HEK293 (cell line): ENCODE data around the gene MED23.

ENCODE experiments used
- CTCF ChIA-PET: fragments of 350-600 bp; formaldehyde crosslinking; extraction: SDS; loops from one replicate; lab custom pipeline; 2021; ENCODE audit warnings: antibody characterized with exemption; lab: Yijun Ruan, JAX
- POLR2A ChIA-PET: fragments of 300-600 bp; formaldehyde crosslinking; extraction: SDS; loops from one replicate; lab custom pipeline; 2020; ENCODE audit warnings: antibody characterized with exemption, inconsistent platforms; lab: Yijun Ruan, JAX
- H3K27ac ChIP-seq: fragments of 200-500 bp; sonication (Bioruptor generic); 2 replicates; pipeline ENCODE4 v1.5.1; 2014; ENCODE audit warnings: low read depth, low read length, control low read depth, inconsistent platforms; ENCODE audit errors: extremely low read depth
- H3K36me3 ChIP-seq, 2 experiments: fragments of 200-500 bp in 1 of 2; sonication (Bioruptor generic) in 1 of 2; 1 replicate in 1 of 2; 2 replicates in 1 of 2; pipeline ENCODE4 v1.5.1; 2014 to 2017; ENCODE audit warnings: inconsistent platforms in 2 of 2, low read length in 2 of 2; ENCODE audit not compliant: control insufficient read depth in 2 of 2, insufficient read depth in 1 of 2
- H3K4me1 ChIP-seq: fragments of 200-500 bp; sonication (Bioruptor generic); 2 replicates; pipeline ENCODE4 v1.5.1; 2014; ENCODE audit warnings: mild to moderate bottlenecking, low read length, inconsistent platforms; ENCODE audit not compliant: control insufficient read depth, insufficient read depth
- H3K4me3 ChIP-seq: 2 replicates; pipeline ENCODE4 v1.5.1; 2011; ENCODE audit warnings: low read depth, mild to moderate bottlenecking, control low read depth, low read length, moderate library complexity
- H3K9me3 ChIP-seq: fragments of 200-500 bp; sonication (Bioruptor generic); 2 replicates; pipeline ENCODE4 v1.5.1; 2014; ENCODE audit warnings: low read depth, low read length, inconsistent platforms; ENCODE audit not compliant: control insufficient read depth, insufficient read depth
- BCL6B ChIP-seq: fragments of 450-650 bp; formaldehyde crosslinking; IDR thresholded peaks from 2 replicates; pipeline ENCODE4 v1.5.1; 2017; ENCODE audit warnings: missing biosample characterization, missing genetic modification characterization
- KLF7 ChIP-seq: fragments of 450-650 bp; formaldehyde crosslinking; IDR thresholded peaks from 2 replicates; pipeline ENCODE4 v1.5.1; 2016; ENCODE audit warnings: missing biosample characterization, missing genetic modification characterization, borderline replicate concordance
- MZF1 ChIP-seq: fragments of 450-650 bp; formaldehyde crosslinking; IDR thresholded peaks from 2 replicates; pipeline ENCODE4 v1.5.1; 2017; ENCODE audit warnings: missing biosample characterization, missing genetic modification characterization, borderline replicate concordance
- RBAK ChIP-seq: fragments of 450-650 bp; formaldehyde crosslinking; IDR thresholded peaks from 2 replicates; pipeline ENCODE4 v1.5.1; 2016; ENCODE audit warnings: missing biosample characterization, missing genetic modification characterization
- SCRT1 ChIP-seq: fragments of 450-650 bp; formaldehyde crosslinking; IDR thresholded peaks from 2 replicates; pipeline ENCODE4 v1.5.1; 2016; ENCODE audit warnings: missing biosample characterization, missing genetic modification characterization, borderline replicate concordance
- ZBTB17 ChIP-seq: fragments of 450-650 bp; formaldehyde crosslinking; IDR thresholded peaks from 2 replicates; pipeline ENCODE4 v1.5.1; 2016; ENCODE audit warnings: missing biosample characterization, missing genetic modification characterization
- ZFP41 ChIP-seq: fragments of 450-650 bp; formaldehyde crosslinking; IDR thresholded peaks from 2 replicates; pipeline ENCODE4 v1.5.1; 2016; ENCODE audit warnings: missing biosample characterization, missing genetic modification characterization, borderline replicate concordance
- ZIC2 ChIP-seq: fragments of 450-650 bp; formaldehyde crosslinking; IDR thresholded peaks from 2 replicates; pipeline ENCODE4 v1.5.1; 2016; ENCODE audit warnings: missing biosample characterization, missing genetic modification characterization
- ZNF133 ChIP-seq: fragments of 450-650 bp; formaldehyde crosslinking; IDR thresholded peaks from 2 replicates; pipeline ENCODE4 v1.5.1; 2016; ENCODE audit warnings: missing biosample characterization, missing genetic modification characterization
- ZNF138 ChIP-seq: fragments of 450-650 bp; formaldehyde crosslinking; IDR thresholded peaks from 2 replicates; pipeline ENCODE4 v1.5.1; 2016; ENCODE audit warnings: missing biosample characterization, missing genetic modification characterization, borderline replicate concordance
- ZNF169 ChIP-seq: fragments of 450-650 bp; formaldehyde crosslinking; IDR thresholded peaks from 2 replicates; pipeline ENCODE4 v1.5.1; 2016; ENCODE audit warnings: missing biosample characterization, missing genetic modification characterization
- ZNF280D ChIP-seq: fragments of 450-650 bp; formaldehyde crosslinking; IDR thresholded peaks from 2 replicates; pipeline ENCODE4 v1.5.1; 2016; ENCODE audit warnings: missing biosample characterization, missing genetic modification characterization
- ZNF311 ChIP-seq: fragments of 450-650 bp; formaldehyde crosslinking; IDR thresholded peaks from 2 replicates; pipeline ENCODE4 v1.5.1; 2017; ENCODE audit warnings: missing biosample characterization, missing genetic modification characterization, borderline replicate concordance
- ZNF423 ChIP-seq: fragments of 450-650 bp; formaldehyde crosslinking; IDR thresholded peaks from 2 replicates; pipeline ENCODE4 v1.5.1; 2016; ENCODE audit warnings: missing biosample characterization, missing genetic modification characterization
- ZNF473 ChIP-seq: fragments of 450-650 bp; formaldehyde crosslinking; IDR thresholded peaks from 2 replicates; pipeline ENCODE4 v1.5.1; 2017; ENCODE audit warnings: missing biosample characterization, missing genetic modification characterization
- ZNF501 ChIP-seq: fragments of 450-650 bp; formaldehyde crosslinking; IDR thresholded peaks from 2 replicates; pipeline ENCODE4 v1.5.1; 2016; ENCODE audit warnings: missing biosample characterization, missing genetic modification characterization
- ZNF518A ChIP-seq: fragments of 450-650 bp; formaldehyde crosslinking; conservative IDR thresholded peaks from 2 replicates; pipeline ENCODE4 v1.5.1; 2016; ENCODE audit warnings: low read depth, missing biosample characterization, missing genetic modification characterization
- ZNF600 ChIP-seq: fragments of 450-650 bp; formaldehyde crosslinking; IDR thresholded peaks from 2 replicates; pipeline ENCODE4 v1.5.1; 2016; ENCODE audit warnings: missing biosample characterization, missing genetic modification characterization

Gene MED23

GRCh38 chr6:131552572-131552971 lies 75.5 kb downstream of the MED23 start:
- H3K9me3 ChIP-seq: no peaks in the 10 kb centered on the region
- H3K4me1 ChIP-seq: peaks cover 6% of the 10 kb centered on the region; the same call in 1 of the 2 replicates
- H3K36me3 ChIP-seq: no peaks in the 10 kb centered on the region
- POLR2A ChIA-PET: no interaction called here
- CTCF ChIA-PET: interaction anchor here (0.7 kb wide), 1 partner anchor 514 kb away, joined by 3 read pairs; no protein-coding TSS in a partner anchor
- no peak for TF ChIP-seq MZF1 (tag by site-specific recombination)
- no peak for TF ChIP-seq ZBTB17 (tag by site-specific recombination)
- TF ChIP-seq ZNF600: no peak
- TF ChIP-seq ZNF311: no peak
- no peak for TF ChIP-seq ZNF501 (tag by site-specific recombination)
- no peak for TF ChIP-seq ZNF423 (tag by site-specific recombination)
- no peak for TF ChIP-seq ZNF138
- TF ChIP-seq RBAK (tag by site-specific recombination): no peak
- no peak for TF ChIP-seq ZNF280D (tag by site-specific recombination)
- no peak for TF ChIP-seq ZNF518A (tag by site-specific recombination)
- no peak overlapping the region for H3K27ac ChIP-seq
- no peak overlapping the region for H3K4me3 ChIP-seq

- no peaks in the 10 kb centered on the region for H3K36me3 ChIP-seq
- TF ChIP-seq ZFP41 (tag by site-specific recombination) (no peak), ZNF473 (tag by site-specific recombination) (no peak), ZNF169 (no peak), SCRT1 (tag by site-specific recombination) (no peak), ZNF133 (tag by site-specific recombination) (no peak), ZNF423 (tag by site-specific recombination) (no peak), KLF7 (tag by site-specific recombination) (no peak), ZNF600 (no peak), BCL6B (no peak), ZIC2 (tag by site-specific recombination) (no peak)
- H3K4me1 ChIP-seq: peaks cover 6% of the 10 kb centered on the region; the same call in 1 of the 2 replicates
- no peak overlapping the region for H3K27ac ChIP-seq
- H3K4me3 ChIP-seq: no peak overlapping the region
- POLR2A ChIA-PET: no interaction called here
- H3K9me3 ChIP-seq: no peaks in the 10 kb centered on the region
- CTCF ChIA-PET: interaction anchor here (1.0 kb wide), 1 partner anchor 77 kb away, joined by 3 read pairs; no protein-coding TSS in a partner anchor
Measured at GRCh38 chr6:131551902-131552301, 76.1 kb downstream of the MED23 start.
